Medulla oblongata (tissue), 1 donor: Measurements from ENCODE around the gene FGF12.
A peak's percentile ranks its signal among the peaks of the same experiment; 100 is the strongest.
"Not testable (repeated sequence)": the region's sequence is repeated elsewhere in the genome, so short reads cannot be mapped to it uniquely, and the experiment has no call there.

Experiments used
- DNase-seq: peaks from one replicate; pipeline ENCODE4 v3.0.0-alpha.2; 2015; ENCODE audit errors: extremely low spot score

The FGF12 gene

DNA sequence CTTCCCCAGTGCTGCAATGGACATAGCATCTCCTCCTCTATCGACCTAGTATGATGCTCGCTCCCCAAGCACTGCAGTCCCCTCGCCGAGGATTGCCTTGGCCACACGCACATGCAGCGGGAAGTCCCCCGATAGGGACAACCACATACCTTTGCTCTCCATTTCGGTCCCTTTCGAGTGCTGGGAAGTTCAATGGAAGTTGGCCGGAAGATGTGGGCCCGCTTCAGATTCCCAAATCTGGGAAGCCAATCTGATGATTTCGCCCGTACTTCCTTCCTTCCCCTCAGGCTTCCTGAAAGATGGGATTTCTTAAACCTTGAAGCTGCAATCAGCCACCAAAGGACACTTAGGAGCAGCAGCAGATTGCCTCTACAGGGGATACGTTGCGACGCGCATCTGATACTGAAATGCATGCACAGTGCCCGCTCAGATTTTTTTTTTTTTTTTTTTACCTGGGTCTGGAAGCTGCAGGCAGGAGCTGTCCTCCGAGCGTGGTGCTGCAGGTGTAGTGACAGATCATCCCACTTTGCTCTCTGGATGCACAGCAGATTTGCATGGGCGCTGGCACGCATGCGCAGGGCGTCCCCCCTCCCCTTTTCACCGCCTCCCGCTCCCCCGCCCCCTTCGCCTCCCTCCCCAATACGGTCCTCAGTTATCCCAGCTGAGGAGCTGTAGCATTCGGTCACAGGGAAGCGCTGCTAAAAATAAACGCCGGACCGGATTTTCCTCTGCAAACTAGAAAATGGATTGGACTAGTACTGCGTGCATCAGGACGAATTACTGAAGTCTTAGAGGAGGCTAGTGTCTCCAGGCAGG is at the start of gene FGF12:
TSS of gene FGF12 (minus strand) at position 510 of the 816 bp plus-strand sequence.
- peak; percentile 63 for DNase-seq

DNA sequence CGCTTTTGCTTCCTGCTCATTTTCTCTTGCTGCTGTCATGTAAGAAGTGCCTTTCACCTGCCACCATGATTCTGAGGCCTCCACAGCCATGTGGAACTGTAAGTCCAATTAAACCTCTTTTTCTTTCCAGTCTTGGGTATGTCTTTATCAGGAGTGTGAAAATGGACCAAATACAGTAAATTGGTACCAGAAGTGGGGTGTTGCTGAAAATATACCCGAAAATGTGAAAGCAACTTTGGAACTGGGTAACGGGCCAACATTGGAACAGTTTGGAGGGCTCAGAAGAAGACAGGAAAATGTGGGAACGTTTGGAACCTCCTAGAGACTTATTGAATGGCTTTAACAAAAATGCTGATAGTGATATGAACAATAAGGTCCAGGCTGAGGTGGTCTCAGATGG is 47.0 kb upstream of the FGF12 start:
- DNase-seq: not testable (repeated sequence)

DNA sequence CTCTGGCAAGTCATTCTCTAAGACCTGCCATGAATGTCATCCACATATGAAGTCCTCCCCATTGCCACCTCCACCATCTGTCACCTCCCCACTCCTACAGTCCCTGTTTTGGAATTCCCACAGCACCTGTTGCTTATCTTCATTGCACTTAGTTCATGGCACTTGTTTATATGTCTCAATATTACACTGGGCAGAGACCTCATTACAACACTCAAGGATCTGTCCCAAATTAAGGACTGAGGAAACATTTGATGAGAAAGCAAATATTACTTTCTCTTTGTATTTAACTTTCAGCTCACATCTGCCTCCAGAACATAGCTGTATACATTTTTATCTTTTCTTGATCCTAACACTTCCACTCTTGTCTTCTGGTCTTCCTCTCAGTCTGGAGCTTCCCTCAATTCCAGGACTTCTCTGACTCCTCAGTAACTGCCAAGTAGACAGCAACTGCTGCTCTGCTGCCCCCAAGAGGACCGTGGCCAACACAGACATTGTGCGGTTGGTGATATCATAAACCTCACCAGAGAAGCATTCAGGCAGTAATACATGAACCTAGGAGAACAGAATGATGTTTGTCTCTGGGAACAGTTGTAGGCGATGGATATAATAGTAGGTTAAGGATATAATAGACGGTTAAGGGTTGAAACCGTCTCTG is 45.0 kb upstream of the FGF12 start:
- peak; percentile 32 for DNase-seq

DNA sequence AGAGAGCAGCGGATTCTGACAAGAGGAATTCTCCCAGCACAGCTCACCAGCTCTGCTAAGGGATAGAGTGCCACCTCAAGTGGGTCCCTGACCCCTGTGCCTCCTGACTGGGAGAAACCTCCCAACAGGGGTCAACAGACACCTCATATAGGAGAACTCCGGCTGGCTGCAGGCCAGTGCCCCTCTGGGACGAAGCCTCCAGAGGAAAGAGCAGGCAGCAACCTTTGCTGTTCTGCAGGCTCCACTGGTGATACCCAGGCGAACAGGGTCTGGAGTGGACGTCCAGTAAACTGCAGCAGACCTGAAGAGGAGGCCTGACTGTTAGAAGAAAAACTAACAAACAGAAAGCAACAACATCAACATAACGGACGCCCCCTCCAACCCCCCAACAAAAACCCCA is 31.3 kb upstream of the FGF12 start:
- DNase-seq: no peak

DNA sequence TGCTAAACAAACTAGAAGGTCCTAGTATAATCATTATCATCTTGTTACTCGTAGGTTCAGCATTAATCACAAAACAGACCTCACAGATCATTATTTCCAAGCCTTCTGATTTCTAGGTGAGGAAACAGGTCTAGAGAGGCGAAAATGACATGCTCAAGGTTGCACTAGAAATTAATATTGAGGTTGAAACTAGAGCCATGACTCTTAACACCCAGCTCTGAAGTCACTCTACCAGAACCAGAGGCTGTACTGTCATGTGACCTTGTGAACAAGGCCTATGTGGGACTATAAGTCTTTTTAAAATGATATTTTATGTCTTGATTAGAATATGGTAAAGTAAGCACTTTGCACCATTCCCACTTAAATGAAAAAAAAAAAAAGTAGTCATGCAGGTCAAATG is 23.8 kb upstream of the FGF12 start:
- no peak for DNase-seq

DNA sequence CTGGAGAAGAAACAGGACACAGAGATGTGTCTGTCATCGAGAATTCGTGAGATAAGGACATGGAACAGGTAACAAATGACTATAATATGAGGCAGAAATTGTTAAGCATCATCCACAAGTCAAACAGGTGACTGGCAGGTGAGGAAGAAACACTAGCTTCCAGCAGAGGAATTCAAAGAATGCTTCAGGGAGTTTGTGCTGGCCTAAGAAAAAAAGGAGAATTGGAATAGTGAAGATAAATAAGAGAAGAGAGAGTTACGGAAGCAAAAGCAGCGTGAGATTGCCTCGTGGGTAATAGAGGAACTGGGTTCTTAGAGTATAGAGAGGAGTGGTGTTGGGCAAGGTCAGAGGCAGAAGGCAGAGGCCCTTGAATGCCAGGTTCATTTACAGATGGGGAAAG is 22.9 kb upstream of the FGF12 start:
- DNase-seq: no peak

DNA sequence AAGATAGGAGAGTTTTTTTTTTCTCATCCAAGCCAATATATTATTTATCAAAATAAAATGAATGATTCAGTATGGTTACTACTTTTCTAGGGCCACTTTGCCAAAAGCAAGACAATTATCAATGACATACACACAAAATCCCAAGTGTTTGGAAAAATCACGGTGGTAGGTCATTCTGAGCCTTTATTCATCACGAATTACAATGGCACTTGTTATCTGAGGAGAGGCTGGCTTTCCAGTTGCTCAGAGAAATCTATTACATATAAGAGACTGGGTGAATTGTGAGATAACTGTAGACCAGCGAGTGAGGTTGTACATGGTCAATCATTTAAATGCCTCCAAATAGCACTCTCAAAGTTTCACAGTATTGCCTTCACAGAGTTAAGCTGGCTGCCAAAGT is 20.4 kb upstream of the FGF12 start:
- peak; percentile 71 for DNase-seq

DNA sequence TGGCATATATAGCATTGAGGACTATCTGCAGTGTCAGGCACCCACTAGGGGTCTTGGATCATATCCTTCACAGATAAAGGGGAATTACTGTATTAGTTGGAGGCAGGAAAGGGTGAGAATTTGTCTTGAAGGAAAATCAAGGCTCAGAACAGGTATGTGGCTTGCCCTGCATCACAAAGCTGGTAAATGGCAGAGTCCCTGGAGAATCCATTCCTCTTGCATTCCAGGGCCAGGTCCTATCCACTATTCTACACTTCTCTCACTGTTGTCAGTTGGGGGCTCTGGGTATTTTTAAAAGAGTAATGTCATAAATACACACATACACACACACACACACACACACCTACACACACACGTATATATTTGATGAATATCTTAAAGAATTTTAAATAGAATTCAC is 19.8 kb upstream of the FGF12 start:
- no peak for DNase-seq

DNA sequence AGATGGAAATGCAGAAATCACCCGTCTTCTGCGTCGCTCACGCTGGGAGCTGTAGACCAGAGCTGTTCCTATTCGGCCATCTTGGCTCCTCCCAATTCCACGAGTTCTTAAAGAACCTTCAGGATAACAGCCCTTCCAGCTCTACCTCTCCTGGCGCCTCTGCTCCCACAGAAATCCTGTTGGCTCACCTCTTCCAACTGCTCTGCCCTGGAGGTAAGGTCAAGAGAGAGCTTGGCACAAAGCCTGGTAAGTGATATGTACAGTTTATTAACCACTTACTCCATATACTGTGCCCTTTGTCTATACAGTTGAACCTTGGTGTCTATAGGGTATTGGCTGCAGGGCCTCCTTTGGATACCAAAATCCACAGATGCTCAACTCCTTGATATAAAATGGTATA is 17.8 kb upstream of the FGF12 start:
- DNase-seq: no peak

DNA sequence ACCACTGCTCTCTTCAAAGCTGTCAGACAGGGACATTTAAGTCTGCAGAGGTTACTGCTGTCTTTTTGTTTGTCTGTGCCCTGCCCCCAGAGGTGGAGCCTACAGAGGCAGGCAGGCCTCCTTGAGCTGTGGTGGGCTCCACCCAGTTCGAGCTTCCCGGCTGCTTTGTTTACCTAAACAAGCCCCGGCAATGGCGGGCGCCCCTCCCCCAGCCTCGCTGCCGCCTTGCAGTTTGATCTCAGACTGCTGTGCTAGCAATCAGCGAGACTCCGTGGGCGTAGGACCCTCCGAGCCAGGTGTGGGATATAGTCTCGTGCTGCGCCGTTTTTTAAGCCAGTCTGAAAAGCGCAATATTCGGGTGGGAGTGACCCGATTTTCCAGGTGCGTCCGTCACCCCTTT is 17.3 kb upstream of the FGF12 start:
- not testable (repeated sequence) for DNase-seq

DNA sequence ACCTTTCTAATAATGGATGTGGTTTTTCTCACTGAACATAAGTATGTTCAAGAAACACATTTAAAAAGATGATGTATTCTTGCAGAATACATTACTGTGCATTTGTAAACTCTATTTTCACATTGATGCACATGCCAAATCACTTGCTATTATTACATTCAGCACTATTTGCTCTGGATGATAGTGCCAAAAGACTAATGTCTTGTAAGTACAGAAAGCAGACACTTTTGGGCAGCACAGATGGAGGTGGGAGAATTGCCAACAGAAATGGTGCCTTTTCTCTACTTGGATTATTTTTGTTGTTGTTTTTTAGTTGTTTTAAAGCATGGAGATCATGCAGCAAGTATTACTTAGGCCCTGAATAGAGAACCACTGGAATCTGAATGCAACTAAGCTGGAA is 10.2 kb upstream of the FGF12 start:
- DNase-seq: no peak

DNA sequence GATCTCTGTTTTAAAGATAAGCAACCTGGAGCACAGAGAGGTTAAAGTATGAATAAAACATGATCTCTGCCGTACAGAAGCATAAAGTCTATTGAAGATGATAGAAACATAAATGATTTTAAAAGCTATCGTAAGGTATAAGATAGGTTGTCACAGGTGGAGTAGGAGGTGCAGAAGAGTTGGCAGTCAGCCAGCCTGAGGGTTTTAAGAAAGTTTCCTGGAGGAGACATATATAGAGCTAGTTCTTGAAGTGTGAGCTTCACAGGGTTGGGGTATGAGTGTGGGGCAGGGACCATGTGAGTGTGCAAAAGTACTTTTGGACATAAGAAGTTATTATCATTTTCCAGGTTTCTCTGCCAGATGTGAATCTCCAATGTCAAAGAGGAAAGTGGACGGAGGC is 3.9 kb upstream of the FGF12 start:
- no peak for DNase-seq

DNA sequence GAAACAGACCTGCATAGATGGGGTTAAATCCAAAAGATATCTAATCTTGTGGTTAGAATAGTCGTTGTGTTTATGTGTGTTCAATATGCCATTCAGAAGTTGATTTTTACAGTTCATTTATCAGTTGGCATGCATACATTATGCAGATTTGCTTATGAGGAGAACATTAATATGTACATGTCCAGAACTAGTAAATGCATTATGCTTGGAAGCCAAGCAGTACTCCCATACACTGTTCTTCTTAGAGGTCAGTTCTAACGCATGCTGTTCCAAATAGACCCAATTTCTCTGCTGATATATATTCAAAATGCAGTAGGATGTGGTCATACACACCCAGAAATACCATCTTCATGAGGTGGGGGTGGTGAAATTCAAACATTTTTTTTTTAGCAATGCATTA is 956 bp downstream of the FGF12 start:
- DNase-seq: no peak

DNA sequence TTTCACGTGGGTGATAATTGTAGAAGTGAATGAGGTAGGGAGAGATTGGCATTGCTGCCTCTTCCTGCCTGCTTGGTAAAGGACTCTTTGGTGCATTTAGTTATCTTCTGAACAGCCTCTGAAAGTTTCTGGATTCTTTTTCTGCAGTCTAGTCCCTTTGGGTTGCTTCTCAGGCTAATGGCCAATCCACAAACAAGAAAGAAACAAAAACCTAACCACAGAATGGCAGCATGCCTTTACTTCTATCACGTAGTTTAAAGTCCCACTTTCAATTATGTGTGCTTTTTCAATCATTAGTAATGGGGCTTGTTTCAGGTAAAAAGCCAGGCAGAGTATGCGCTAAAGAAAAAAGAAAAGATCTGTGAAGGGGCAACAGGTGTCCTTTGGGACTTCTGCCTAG is 7.4 kb downstream of the FGF12 start:
- no peak for DNase-seq

DNA sequence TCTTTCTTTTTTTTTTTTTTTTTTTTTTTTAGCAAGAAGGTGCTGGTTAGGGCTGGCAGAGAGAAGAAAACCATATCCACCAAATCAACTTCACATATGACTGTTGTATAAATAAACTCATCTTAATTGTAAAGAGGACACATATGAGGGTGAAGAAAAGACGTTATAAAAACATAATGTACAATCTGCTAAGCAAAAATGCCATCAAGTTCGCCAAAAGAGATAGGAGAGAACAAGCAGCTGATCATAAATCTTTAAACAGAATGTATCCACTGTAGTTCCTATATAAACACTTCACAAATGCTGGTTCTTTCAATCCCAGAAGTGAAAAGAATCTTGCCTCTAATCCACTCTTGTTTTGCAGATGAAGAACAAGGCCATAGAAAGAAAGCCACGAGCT is 9.2 kb downstream of the FGF12 start:
- no peak for DNase-seq

DNA sequence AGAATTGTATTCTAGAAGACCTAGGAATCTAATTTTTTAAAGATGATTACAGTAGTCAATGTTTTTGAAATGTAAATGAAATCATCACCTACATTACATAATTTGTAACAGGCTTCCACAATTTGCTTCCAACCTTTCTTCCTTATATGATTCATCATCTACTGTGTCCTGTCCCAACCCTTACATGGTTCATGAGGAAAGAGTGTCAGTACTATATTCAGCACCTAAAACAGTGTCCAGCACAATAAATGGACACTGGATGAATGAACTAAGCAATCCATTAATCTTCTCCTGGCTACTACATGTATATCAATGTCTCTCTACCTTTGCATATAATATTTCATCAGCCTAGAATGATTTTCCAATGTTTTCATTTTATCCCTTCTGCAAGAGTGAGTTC is 12.2 kb downstream of the FGF12 start:
- no peak for DNase-seq

DNA sequence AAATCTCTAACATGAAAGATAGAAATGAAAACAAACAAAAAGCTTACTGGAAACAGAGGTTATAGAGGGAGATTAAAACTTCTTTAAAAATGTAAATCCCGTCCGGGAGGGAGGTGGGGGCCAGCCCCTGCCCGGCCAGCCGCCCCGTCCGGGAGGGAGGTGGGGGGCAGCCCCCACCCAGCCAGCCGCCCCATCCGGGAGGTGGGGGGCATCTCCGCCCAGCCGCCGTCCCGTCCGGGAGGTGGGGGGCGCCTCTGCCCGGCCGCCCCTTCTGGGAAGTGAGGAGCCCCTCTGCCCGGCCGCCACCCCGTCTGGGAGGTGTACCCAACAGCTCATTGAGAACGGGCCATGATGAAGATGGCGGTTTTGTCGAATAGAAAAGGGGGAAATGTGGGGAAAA is 16.2 kb downstream of the FGF12 start:
- not testable (repeated sequence) for DNase-seq

DNA sequence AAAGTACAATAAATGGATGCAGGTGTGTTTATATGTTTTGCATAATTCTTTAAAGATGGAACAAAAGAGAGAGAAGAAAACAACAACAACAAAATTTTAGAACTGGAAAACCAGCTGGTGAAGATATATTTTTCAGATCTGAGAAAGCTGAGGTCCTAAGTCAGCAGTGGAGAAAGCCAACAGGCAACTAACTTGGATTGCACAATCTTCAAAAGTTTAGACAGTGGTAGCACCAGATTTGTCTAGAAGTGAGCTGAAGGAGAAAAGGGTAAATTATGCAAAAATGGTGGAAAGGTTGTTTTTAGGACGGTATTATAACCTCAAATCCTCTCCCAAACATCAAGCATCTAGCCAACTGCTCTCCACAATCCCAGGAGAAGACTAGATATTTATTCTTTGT is 17.0 kb downstream of the FGF12 start:
- no peak for DNase-seq

DNA sequence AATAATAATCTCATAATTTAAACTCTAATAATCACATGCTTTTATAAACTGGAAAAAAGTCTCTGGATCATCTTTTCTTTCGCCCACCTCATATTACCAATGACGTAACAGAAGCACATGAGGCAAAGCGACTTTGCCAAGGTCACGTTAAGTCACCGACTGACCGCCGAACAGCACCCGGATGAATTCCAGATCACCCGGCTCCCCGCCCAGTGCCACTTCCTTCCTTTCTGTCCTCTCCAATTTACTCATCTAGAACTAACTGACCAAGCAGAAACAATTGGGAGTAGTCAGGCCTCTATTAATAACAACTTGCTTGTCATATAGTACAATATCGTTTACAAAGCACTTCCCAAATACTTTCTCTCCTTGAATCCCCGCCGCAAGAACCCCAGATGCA is 21.1 kb downstream of the FGF12 start:
- DNase-seq: no peak

DNA sequence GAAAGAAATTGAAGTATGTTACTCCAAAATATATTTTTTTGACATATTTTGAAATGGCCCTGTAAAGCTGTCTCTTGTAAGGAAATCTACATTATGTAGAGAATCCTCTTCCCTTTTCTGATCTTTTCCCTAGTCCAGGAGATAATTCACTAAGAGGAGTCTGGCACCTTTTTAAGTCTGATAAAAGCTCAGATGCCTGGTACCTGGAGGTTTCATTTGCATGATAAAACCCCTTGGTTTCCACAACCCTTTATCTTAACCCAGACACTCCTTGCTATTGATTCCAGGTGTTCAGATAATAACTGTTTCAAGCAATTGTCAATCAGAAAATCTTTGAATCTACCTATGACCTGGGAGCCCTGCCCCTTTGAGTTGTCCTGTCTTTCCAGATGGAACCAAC is 26.5 kb downstream of the FGF12 start:
- no peak for DNase-seq

DNA sequence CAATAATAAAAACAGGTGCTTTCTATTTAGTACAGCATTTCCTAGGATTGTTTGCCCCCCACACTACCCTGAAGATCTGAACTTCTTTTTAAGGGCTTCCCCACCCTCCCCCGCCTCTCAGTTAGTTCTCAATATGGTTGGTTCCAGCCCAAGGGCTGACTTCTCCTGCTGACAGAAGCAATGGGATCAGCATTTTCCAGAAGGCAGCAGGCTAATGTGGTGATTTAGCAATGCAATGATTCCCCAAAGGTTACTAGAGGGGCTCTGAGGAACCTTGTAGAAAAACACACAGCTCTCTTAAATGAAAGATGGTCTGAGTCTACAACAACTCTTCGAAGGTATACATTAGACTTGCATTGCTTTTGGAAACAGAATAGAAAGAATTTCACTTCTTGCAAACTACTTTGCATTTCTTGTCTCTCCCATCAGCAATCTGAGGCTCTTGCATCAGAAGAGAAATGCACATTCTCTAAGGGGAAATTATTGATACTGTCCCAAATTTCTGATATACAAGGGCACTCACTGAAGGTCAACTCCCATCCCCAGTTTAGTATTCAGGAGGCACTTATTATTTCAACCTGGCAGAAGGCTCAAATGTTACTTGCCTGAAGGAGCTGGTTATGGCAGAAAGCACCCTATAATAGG is 30.3 kb downstream of the FGF12 start:
- DNase-seq: no peak

DNA sequence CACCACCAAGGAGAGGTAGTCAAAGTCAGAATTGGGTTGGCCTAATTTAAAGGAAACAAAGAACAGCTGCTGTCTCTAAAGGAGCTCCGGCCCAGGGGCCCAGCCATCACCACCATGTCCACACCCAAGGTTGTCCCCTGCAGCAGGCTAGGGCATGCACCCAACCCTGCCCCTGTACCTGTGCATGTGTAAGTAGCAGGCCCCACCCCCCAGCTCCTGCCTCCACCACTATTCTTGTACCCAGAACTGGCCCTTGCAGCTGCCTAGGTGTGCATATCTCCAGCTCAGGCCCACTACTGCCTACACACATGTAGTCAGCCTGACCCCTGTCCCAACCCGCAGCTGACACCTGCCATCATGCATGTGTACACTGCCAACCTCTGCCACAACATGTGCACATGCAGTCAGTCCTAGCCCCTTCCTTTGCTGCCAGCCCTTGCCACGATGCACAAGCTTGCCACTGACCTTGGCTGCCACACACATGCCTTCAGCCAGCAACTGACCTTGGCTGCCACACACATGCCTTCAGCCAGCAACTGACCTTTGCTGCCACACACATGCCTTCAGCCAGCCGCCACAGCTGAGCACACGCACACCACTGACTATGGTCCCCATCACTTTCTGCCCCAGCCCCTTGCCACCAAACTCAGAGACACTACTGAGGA is 39.7 kb downstream of the FGF12 start:
- no peak for DNase-seq

DNA sequence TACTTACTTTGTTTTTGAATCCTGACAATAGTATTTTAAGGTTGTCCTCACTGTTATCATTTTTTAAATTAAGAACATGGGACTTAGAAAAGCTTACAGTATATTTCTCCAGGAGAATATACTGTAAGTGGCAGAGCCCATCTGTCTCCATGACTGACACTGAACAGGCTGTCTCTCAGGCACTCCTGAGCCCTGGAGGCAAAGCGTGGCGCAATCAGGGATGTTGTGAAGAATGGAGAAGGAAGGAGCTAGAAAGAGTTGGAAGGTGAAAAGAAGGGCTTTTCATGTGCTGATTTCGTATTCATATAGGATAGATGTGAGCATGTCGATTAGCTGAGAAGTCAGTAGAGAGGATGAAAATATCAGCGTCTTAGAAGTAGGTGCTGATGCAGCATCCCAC is 41.5 kb downstream of the FGF12 start:
- no peak for DNase-seq
